ENCODE measurements around the gene ATN1. TPM values are rescaled to one million over a fixed set of nuclear protein-coding genes. Genes with fewer than 3 reads are reported as not detected.

ATN1 gene
- total and polyA plus RNA-seq, 2 donors (not counting 1 experiment from before 2014, with no cell fraction given) = 9.4 to 21.5 TPM

- H3K9ac ChIP-seq (ENCODE audit: insufficient read depth, low read length) = no peak overlapping the region
- TF ChIP-seq CTCF (conservative IDR thresholded peaks at IDR 0.05 in 1 of 2, IDR thresholded peaks at IDR 0.05 in 1 of 2; ENCODE audit: low read depth in 1 of 2, low read length in 2 of 2) = no peak
- no peak for TF ChIP-seq EZH2 (IDR thresholded peaks at IDR 0.05; ENCODE audit: low read length, missing control alignments)
- H3K36me3 ChIP-seq (ENCODE audit: control insufficient read depth, insufficient read depth, low read length) = no peaks in the 10 kb centered on the region
- no peaks in the 10 kb centered on the region for H3K27me3 ChIP-seq (ENCODE audit: control insufficient read depth, insufficient read depth, low read length)
- H2AFZ ChIP-seq (ENCODE audit: low read length) = no peak overlapping the region
- no peaks in the 10 kb centered on the region for H3K79me2 ChIP-seq (ENCODE audit: control insufficient read depth, insufficient read depth, low read length)
- H3K4me1 ChIP-seq (ENCODE audit: control insufficient read depth, extremely low read depth, insufficient read depth, low read length) = peaks cover 4% of the 10 kb centered on the region
- H3K27ac ChIP-seq (ENCODE audit: insufficient read depth, low read length) = no peak overlapping the region
- no peak overlapping the region for H3K4me2 ChIP-seq (ENCODE audit: extremely low read depth, insufficient read depth, low read length)
- no peaks in the 10 kb centered on the region for H3K9me3 ChIP-seq (ENCODE audit: control insufficient read depth, insufficient read depth, low read depth, low read length)
- H3K4me3 ChIP-seq (replicated peaks in 1 of 4; ENCODE audit: control extremely low read depth in 1 of 4, insufficient read depth in 1 of 4, low read depth in 3 of 4, low read length in 4 of 4) = no peak overlapping the region
- H4K20me1 ChIP-seq (ENCODE audit: control insufficient read depth, extremely low read depth, insufficient read depth, low read length) = no peaks in the 10 kb centered on the region
- DNase-seq (ENCODE audit: low read depth in 2 of 2) = no peak
Measured at GRCh38 chr12:6909421-6910145, 18.2 kb upstream of the ATN1 start.

- no peaks in the 10 kb centered on the region for H3K27me3 ChIP-seq (ENCODE audit: control insufficient read depth, insufficient read depth, low read length)
- H3K9me3 ChIP-seq (ENCODE audit: control insufficient read depth, insufficient read depth, low read depth, low read length) = no peaks in the 10 kb centered on the region
- H3K36me3 ChIP-seq (ENCODE audit: control insufficient read depth, insufficient read depth, low read length) = peaks cover 5% of the 10 kb centered on the region
- H3K27ac ChIP-seq (ENCODE audit: insufficient read depth, low read length) = no peak overlapping the region
- no peak overlapping the region for H3K9ac ChIP-seq (ENCODE audit: insufficient read depth, low read length)
- TF ChIP-seq EZH2 (IDR thresholded peaks at IDR 0.05; ENCODE audit: low read length, missing control alignments) (no peak), CTCF (conservative IDR thresholded peaks at IDR 0.05 in 1 of 2, IDR thresholded peaks at IDR 0.05 in 1 of 2; ENCODE audit: low read depth in 1 of 2, low read length in 2 of 2) (no peak)
- H3K4me3 ChIP-seq (replicated peaks in 1 of 4; ENCODE audit: control extremely low read depth in 1 of 4, insufficient read depth in 1 of 4, low read depth in 3 of 4, low read length in 4 of 4) = no peak overlapping the region
- H3K79me2 ChIP-seq (ENCODE audit: control insufficient read depth, insufficient read depth, low read length) = peaks cover 3% of the 10 kb centered on the region
- H3K4me2 ChIP-seq (ENCODE audit: extremely low read depth, insufficient read depth, low read length) = no peak overlapping the region
- no peak overlapping the region for H2AFZ ChIP-seq (ENCODE audit: low read length)
- no peak for DNase-seq (ENCODE audit: low read depth in 2 of 2)
- H3K4me1 ChIP-seq (ENCODE audit: control insufficient read depth, extremely low read depth, insufficient read depth, low read length) = peaks cover 2% of the 10 kb centered on the region
- no peaks in the 10 kb centered on the region for H4K20me1 ChIP-seq (ENCODE audit: control insufficient read depth, extremely low read depth, insufficient read depth, low read length)
Measured at GRCh38 chr12:6912164-6912935, 15.4 kb upstream of the ATN1 start.

- no peak for TF ChIP-seq CTCF (conservative IDR thresholded peaks at IDR 0.05 in 1 of 2, IDR thresholded peaks at IDR 0.05 in 1 of 2; ENCODE audit: low read depth in 1 of 2, low read length in 2 of 2)
- TF ChIP-seq EZH2 (IDR thresholded peaks at IDR 0.05; ENCODE audit: low read length, missing control alignments) = no peak
- no peaks in the 10 kb centered on the region for H3K27me3 ChIP-seq (ENCODE audit: control insufficient read depth, insufficient read depth, low read length)
- no peak within 1 kb of the TSS for H3K27ac ChIP-seq (ENCODE audit: insufficient read depth, low read length)
- H3K4me1 ChIP-seq (ENCODE audit: control insufficient read depth, extremely low read depth, insufficient read depth, low read length) = peaks cover 2% of the 10 kb centered on the region
- peaks cover 3% of the 10 kb centered on the region for H3K79me2 ChIP-seq (ENCODE audit: control insufficient read depth, insufficient read depth, low read length)
- H3K36me3 ChIP-seq (ENCODE audit: control insufficient read depth, insufficient read depth, low read length) = peaks cover 9% of the 10 kb centered on the region
- H2AFZ ChIP-seq (ENCODE audit: low read length) = peak within 1 kb of the TSS; percentile 30
- H3K9me3 ChIP-seq (ENCODE audit: control insufficient read depth, insufficient read depth, low read depth, low read length) = no peaks in the 10 kb centered on the region
- H4K20me1 ChIP-seq (ENCODE audit: control insufficient read depth, extremely low read depth, insufficient read depth, low read length) = no peaks in the 10 kb centered on the region
- peak within 1 kb of the TSS; percentile 84 for H3K4me2 ChIP-seq (ENCODE audit: extremely low read depth, insufficient read depth, low read length)
- DNase-seq (ENCODE audit: low read depth in 2 of 2) = peak; percentile 58 to 65
- peak within 1 kb of the TSS; percentile 56 for H3K9ac ChIP-seq (ENCODE audit: insufficient read depth, low read length)
- H3K4me3 ChIP-seq (replicated peaks in 1 of 4; ENCODE audit: control extremely low read depth in 1 of 4, insufficient read depth in 1 of 4, low read depth in 3 of 4, low read length in 4 of 4) = peak within 1 kb of the TSS; percentile 63 to 75 (median 70)
Measured at GRCh38 chr12:6914246-6914946, 13.4 kb upstream of the ATN1 start, which contains the start of gene ENO2. ENO2 (plus strand) TSS chr12:6914580; CDS start chr12:6915833, 1,253 bp downstream.

All from fibroblast of lung (primary cell).